Measurements from ENCODE around the gene TSPAN3.

- TF ChIP-seq POLR2AphosphoS5 (IDR thresholded peaks at IDR 0.05): no peak
- no peak for TF ChIP-seq CTCF (IDR thresholded peaks at IDR 0.05)
Observed at GRCh38 chr15:77069521-77070121, 1.3 kb downstream of the TSPAN3 start.
